Astrocyte of the cerebellum (primary cell): ENCODE results near the gene DNAJC16.

Experiments used
- DNase-seq: peaks from one replicate; pipeline ENCODE4 v3.0.0-alpha.2; 2011; ENCODE audit warnings: low read depth
- H3K4me3 ChIP-seq: 2 replicates; pipeline ENCODE4 v1.5.1; 2011; ENCODE audit warnings: mild to moderate bottlenecking, low read depth, low read length, moderate library complexity
- CTCF ChIP-seq: IDR thresholded peaks from 2 replicates; pipeline ENCODE4 v1.5.1; 2012; ENCODE audit warnings: low read length, low read depth, moderate library complexity, mild to moderate bottlenecking; ENCODE audit errors: missing control alignments
- in situ Hi-C: cut with HindIII; loops from 2 replicates; pipeline ENCODE4 v1.10.0; 2017; ENCODE audit warnings: low sequenced_read_pairs

DNAJC16 gene

GRCh38 chr1:15558516-15558915 is 31.9 kb downstream of the DNAJC16 start:
- no peak for TF ChIP-seq CTCF
- no peak overlapping the region for H3K4me3 ChIP-seq
- DNase-seq, result no peak
- in situ Hi-C loops, result no loop called here

- H3K4me3 ChIP-seq, result no peak overlapping the region
- in situ Hi-C loops, result no loop called here
- DNase-seq, result no peak
- TF ChIP-seq CTCF, result no peak
Observed at GRCh38 chr1:15559189-15559810, 32.7 kb downstream of the DNAJC16 start.

GRCh38 chr1:15568387-15569073 is 41.9 kb downstream of the DNAJC16 start:
- H3K4me3 ChIP-seq, result no peak overlapping the region
- no peak for DNase-seq
- no peak for TF ChIP-seq CTCF
- in situ Hi-C loops, result no loop called here

GRCh38 chr1:15570861-15571260 is 44.2 kb downstream of the DNAJC16 start:
- in situ Hi-C loops, result no loop called here
- DNase-seq, result no peak
- H3K4me3 ChIP-seq, result no peak overlapping the region
- TF ChIP-seq CTCF, result no peak

GRCh38 chr1:15571266-15571665 is 44.6 kb downstream of the DNAJC16 start:
- no peak for TF ChIP-seq CTCF
- in situ Hi-C loops, result no loop called here

GRCh38 chr1:15573477-15573876 is 46.8 kb downstream of the DNAJC16 start:
- no peak overlapping the region for H3K4me3 ChIP-seq
- in situ Hi-C loops, result no loop called here
- no peak for DNase-seq
- TF ChIP-seq CTCF, result no peak

More at GRCh38 chr1:15571266-15571665, 44.6 kb downstream of the DNAJC16 start:
- H3K4me3 ChIP-seq, result no peak overlapping the region
- DNase-seq, result no peak
